Keratinocyte (primary cell): ENCODE data around the gene APC.

Source experiments
- CTCF ChIP-seq, 3 experiments: IDR thresholded peaks in 1 of 3; conservative IDR thresholded peaks in 1 of 3; optimal IDR thresholded peaks in 1 of 3; 2 replicates in 2 of 3; 3 replicates in 1 of 3; pipeline versions ENCODE3 to v1.5.1; 2011; ENCODE audit warnings: low read length in 3 of 3, mild to moderate bottlenecking in 3 of 3, moderate library complexity in 2 of 3, control low read depth in 1 of 3, inconsistent platforms in 1 of 3; ENCODE audit not compliant: insufficient read depth in 2 of 3; ENCODE audit errors: extremely low read depth in 1 of 3
- EZH2 ChIP-seq: IDR thresholded peaks from one replicate; pipeline ENCODE4 v1.6.1; 2012; ENCODE audit warnings: inconsistent platforms, mild to moderate bottlenecking, low read length, moderate library complexity

GRCh38 chr5:112820246-112820645, 82.6 kb downstream of the APC start:
- no peak for TF ChIP-seq CTCF (optimal IDR thresholded peaks at IDR 0.05 in 1 of 3, IDR thresholded peaks at IDR 0.05 in 1 of 3, conservative IDR thresholded peaks at IDR 0.05 in 1 of 3; ENCODE audit: extremely low read depth in 1 of 3, insufficient read depth in 2 of 3, low read length in 3 of 3)
- no peak for TF ChIP-seq EZH2
